NCI-H2227 (cell line): ENCODE measurements around the gene EXOSC7.
"Not testable (repeated sequence)": the region's sequence is repeated elsewhere in the genome, so short reads cannot be mapped to it uniquely, and the experiment has no call there.

Experiments
- DNase-seq: peaks from one replicate; lab custom pipeline; 2025; ENCODE audit not compliant: unreplicated experiment; lab: John Stamatoyannopoulos, UW

Gene EXOSC7

DNA sequence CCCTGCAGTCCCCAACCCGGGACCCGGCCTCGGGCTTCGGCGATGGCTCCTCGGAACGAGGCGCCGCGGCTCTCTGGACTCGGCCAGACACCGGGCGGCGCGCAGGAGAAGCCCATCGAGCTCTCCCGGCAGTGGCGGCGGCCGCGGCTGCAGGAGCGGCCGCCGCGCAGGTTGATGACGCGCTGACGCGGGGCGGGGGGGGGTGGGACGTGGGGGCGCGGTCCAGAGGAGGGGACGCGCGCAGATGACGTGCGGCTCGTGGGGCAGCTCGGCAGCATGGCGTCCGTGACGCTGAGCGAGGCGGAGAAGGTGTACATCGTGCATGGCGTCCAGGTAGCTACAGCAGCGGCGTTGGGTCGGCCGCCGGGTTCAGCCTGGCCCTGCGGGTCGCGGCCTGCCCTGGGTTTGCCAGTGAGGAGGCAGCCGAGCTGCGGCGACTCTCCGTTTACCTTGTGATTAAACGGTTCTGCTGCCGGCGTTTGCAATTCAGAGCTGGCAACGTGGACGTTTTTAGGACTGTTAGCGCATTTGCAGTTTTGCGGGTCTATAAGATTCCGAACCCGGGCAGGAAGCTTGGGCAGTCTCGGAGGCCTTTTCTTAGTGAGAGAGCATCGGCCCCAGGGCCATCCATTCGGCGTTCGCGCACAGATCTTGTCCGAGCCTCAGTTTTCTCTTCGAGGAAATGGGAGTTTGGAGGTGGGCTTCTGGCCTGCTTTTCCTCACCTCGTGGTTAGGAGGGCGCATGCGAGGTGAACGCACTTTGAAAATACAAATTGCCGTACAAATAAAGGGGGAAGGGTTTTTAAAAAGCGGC is at the start of gene EXOSC7, which contains the start of gene ZDHHC3:
TSS of gene EXOSC7 (plus strand) at position 243 of the 814 bp plus-strand sequence. CDS start at position 277, 34 bp downstream.
TSS of gene ZDHHC3 (minus strand) at position 173 of the 814 bp plus-strand sequence. CDS start 16,738 bp downstream, outside the sequence.
- DNase-seq = peak; percentile 89

DNA sequence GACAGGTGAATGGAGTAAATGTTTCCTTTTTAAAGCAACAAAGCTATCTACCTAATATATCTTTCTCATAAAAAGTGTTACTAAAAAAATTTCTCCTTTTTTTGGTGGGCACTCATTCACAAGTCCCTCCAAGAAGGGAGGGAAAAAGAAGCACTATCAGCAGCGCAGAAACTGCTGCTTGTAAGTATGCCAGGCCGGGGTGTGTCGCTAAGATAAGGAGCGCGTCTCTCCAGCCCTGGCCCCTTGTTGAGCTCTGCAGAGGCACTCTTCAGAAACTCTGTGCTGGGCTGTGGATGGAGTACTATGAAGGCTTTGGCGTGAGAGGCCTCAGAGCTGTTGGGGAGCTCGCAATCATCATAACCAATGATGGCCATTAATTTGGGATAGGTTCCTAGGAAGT is 49.1 kb upstream of the EXOSC7 start:
- DNase-seq = no peak

DNA sequence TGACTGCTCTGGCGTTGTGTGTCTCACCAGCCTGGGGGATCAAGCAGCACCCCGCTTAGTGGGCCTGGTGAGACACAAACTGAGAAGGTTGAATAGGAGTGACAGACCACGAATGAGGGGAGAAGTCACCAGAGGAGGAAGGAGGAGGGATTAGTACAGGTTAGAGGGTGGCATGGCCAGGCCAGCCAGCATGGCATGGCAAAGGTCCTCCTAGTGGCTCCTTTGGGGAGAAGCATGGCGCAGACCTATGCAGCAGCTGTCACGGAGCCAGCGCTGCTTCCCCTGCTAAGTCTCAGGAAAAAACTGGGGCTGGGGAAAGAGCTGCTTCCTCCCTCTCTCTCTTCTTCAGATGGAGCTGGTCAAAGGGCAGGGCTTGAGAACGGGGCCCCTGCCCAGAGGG is 48.7 kb upstream of the EXOSC7 start:
- no peak for DNase-seq

DNA sequence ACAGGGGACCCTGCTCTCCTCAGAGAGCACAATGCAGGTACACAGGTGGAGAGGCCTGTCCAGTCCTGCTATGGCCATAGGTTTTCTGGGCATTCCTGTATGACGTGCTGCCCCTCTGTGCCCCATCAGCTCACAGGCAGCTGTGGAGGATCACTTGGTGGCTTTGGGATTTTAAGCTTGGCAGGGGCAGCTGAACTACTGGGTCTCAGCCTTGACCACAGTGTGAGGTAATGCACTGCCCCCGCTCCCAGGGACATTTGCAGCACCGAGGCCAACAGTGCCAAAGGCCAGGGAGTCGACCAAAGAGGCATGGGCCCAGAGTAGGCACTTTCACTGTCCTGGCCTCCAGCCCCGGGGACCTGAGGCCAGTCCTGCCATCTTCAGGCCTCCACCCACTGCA is 46.3 kb upstream of the EXOSC7 start:
- DNase-seq = no peak

DNA sequence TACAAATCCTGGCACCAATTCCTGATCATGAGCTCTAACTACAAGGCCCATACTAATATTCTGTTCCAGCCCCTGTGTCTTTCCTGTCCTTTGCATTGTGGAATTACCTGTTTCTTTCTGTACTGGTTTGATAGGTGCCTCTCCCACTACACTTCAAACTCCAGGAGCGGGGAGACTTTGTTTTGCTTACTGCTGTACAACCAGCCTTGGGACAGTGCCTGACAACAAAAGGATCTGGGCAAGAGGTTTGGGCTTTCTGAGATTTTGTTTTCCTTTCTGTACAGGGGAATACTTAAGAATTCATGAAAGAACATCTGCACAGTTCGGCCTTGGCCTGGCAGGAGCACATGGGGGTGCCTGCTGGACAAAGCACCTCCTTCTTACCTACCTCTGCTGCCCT is 45.1 kb upstream of the EXOSC7 start:
- no peak for DNase-seq

DNA sequence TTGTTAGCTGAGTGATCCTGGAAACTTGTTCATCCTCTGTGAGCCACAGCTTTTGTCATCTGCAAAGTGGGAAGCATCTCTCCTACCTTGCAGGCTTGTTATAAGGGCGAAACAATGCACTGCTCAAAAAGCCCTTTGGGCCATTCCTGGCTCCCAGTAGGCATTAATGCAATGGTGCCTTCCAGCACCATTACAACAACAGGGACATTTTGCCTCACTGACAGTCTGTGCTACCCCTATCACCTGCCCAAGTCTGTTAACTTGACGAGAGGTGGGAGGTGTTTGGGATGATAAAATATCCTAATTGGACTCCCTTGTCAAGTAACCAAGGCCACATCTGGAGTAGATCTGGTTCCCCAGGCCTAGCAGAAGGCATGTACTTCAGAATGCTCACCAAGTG is 44.3 kb upstream of the EXOSC7 start:
- DNase-seq = no peak

GRCh38 chr3:44932271-44932670 is 43.8 kb upstream of the EXOSC7 start:
- no peak for DNase-seq

GRCh38 chr3:44932986-44933944 is 42.8 kb upstream of the EXOSC7 start:
- DNase-seq = no peak

DNA sequence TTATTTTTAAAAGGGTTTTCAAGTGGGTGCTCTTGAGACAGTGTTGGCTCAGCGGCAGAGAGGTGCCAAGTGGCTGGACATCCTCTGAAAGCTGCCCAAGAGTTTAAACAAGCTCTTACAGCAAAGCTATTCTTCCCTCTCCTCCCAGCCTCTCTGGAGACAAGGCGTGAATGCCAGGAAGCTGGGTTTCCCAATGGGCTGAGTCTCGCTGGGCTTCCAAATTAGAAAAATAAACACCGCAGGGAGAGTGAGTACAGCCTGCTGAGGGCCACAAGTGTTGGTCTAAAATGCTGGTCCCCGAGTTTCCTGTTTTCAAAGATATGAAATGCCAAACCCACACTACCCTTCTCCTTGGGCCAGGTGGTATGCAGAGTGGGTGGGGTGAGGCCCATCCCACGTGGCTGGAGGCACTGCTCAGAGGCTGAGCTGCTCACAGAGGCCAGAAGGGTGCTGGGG is 36.4 kb upstream of the EXOSC7 start:
- DNase-seq = no peak

GRCh38 chr3:44942202-44942921 is 33.7 kb upstream of the EXOSC7 start:
- no peak for DNase-seq

DNA sequence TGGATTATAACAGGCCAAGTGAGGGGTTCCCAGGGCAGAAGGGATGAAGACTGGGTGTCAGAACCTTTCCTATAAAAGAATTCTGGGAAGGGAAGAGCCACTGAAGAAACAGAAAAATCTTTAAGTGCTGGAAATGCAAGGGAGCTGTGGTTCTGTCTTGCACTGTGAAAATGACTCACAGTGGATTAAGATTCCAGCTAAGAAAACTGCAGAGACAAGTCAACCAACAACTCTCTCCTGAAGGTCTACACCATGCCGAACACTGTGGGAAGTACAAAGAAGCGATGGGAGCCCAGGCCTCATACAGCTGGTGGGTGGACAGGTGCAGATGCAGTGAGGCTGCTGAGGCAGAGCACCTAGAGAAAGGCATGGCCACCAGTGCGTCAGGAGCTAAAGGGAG is 27.8 kb upstream of the EXOSC7 start:
- no peak for DNase-seq

DNA sequence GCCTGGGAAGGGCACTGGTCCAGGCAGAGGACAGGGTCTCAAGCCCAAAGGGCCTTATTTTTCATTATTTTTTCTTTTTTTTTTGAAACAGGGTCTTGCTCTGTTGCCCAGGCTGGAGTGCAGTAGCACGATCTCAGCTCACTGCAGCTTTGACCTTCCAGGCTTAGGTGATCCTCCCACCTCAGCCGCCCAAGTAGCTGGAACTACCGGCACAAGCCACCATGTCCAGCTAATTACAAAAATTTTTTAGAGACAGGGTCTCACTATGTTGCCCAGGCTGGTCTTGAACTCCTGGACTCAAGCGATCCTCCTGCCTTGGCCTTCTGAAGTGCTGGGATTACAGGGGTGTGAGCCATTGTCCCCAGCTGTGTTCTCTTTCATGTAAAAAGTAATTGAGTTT is 26.3 kb upstream of the EXOSC7 start:
- DNase-seq = not testable (repeated sequence)

GRCh38 chr3:44950275-44950734 is 25.7 kb upstream of the EXOSC7 start:
- DNase-seq = no peak

GRCh38 chr3:44952689-44953088 is 23.4 kb upstream of the EXOSC7 start:
- no peak for DNase-seq

- DNase-seq = no peak
Observed at GRCh38 chr3:44954304-44954703, 21.7 kb upstream of the EXOSC7 start.

DNA sequence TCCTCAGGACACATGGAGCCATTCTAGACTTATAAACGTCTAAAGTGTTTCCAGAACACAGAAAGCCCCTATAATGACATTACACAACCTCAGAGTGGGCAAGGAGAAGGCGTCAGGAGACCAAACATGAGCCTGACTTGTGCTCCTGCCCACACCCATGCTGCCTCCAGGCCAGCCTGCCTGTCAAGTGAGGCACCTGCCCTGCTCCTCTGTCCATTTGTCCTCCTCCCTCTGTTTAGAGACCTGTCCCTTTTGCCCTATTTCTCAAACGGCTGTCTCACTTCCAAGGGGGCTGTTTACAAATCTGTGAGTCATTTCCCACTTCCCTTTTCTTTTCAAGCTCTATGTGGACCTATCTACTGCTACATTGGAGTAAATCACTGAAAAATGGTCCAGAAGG is 21.1 kb upstream of the EXOSC7 start:
- DNase-seq = no peak

DNA sequence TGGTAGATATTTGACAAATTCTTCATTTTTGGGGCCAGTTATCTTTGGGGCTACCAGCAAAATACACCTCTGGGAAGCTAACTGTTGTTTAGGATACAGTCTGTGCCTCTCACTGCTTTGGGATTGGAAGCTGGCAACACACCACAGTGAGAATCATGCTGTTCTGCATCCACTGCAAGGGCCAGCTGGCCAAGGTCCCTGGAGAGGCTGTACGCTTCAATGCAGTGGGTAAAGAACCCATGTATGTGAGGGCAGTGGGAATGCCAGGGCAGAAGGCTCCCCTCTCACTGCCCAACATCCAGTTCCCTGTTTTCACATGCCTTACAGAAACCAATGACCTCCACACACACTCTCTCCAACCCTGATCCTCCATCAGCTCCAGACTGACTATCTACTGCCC is 20.1 kb upstream of the EXOSC7 start:
- no peak for DNase-seq

DNA sequence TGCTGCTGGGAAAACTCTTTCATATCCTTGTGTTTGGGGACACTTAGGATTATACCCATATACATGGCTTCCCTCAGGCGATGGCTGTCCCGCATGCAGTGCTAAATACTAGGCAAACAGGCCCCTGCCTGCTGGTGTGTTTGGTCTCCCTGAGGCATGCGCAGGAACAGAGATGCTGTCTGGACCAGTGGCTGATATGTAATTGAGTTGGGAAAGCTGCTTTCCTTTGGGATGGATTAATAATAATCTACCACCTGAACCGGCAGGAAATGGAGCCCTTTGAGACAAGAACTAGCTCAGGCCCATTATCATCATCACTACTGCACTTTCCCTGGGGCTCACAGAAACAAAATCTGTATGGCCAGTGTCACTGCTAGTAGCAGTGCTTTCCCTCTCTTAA is 18.1 kb upstream of the EXOSC7 start:
- no peak for DNase-seq

DNA sequence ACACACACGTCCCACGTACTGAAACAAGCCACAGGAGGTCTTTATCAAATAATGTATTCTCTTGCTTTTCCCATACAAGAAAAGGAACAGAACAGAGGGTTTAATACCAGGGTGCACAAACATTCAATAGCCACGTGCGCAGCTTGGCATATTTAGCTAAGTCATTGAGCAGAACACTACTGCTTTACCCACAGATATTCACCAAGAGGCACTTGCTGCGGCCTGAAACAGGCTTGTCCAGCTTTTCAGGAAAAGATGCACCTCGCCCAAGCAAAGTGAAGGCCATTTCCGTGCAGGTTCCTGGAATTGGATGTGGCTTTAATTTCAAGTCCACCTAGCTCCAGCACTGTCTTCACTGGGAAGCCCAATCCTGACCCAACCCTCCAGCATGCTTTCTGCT is 17.7 kb upstream of the EXOSC7 start:
- no peak for DNase-seq

DNA sequence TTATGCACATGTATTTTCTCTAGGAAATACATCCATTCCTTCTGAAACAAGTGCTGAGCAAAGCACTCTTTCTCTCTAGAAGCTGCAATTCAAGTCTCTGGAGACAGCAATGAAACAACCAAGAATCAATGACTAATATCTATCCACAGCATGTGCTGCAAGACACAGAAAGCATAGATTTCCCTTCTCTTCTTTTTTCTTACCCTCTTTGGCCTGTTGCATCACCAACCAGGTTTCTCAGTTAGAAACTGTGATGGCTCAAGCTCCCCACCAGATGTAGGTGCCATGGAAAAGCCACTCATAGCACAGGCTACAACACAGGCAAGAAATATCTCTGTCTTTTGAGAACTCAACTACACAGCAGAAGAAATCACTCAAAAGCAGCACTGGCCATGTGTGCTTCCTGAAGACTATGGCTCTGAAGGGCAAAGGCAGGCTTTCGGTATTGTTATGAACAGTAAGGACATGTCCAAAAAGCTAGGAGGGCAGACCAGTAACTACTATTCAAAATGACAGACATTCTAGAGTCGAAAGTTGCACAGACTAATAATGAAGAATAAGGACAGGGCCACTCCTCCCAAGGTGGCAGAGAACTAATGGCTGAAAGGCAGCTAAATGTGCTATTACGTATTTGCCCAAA is 15.5 kb upstream of the EXOSC7 start:
- DNase-seq = no peak
